AG04450 (cell line): ENCODE results near the gene CACNA1C. TPM values are rescaled to one million over a fixed set of nuclear protein-coding genes. Genes with fewer than 3 reads are reported as not detected.
"Not testable (repeated sequence)": the region's sequence is repeated elsewhere in the genome, so short reads cannot be mapped to it uniquely, and the experiment has no call there.

Source experiments
- CTCF ChIA-PET: fragments of 300-600, 350-600 bp; formaldehyde crosslinking; extraction: SDS; loops from one replicate; lab custom pipeline; 2022; ENCODE audit warnings: antibody characterized with exemption, inconsistent platforms; lab: Charles Lee
- POLR2A ChIA-PET: fragments of 350-600 bp; formaldehyde crosslinking; extraction: SDS; loops from one replicate; lab custom pipeline; 2021; ENCODE audit warnings: antibody characterized with exemption, inconsistent platforms; lab: Yijun Ruan, JAX
- DNase-seq: peaks from one replicate; pipeline ENCODE4 v3.0.0-alpha.2; 2011; ENCODE audit warnings: low read depth, low spot score
- H3K27ac ChIP-seq: one replicate; pipeline ENCODE4 v1.5.1; 2012; ENCODE audit warnings: low read depth, low read length, control low read depth
- H3K27me3 ChIP-seq: one replicate; pipeline ENCODE4 v1.6.0; 2012; ENCODE audit warnings: low read length; ENCODE audit not compliant: control insufficient read depth, insufficient read depth
- H3K4me3 ChIP-seq: 2 replicates; pipeline ENCODE4 v1.5.1; 2011; ENCODE audit warnings: mild to moderate bottlenecking, low read depth, low read length, control low read depth
- H3K9me3 ChIP-seq: 2 replicates; pipeline ENCODE4 v1.5.1; 2012; ENCODE audit warnings: low read length; ENCODE audit not compliant: control insufficient read depth, insufficient read depth
- CTCF ChIP-seq: IDR thresholded peaks from 2 replicates; pipeline ENCODE4 v1.5.1; 2011; ENCODE audit warnings: low read depth, low read length, control low read depth, inconsistent platforms
- polyA plus RNA-seq: library from polyadenylated mRNA; depleted of rRNA; stranded (reverse); fragments of >200 nt; gene quantifications from 2 replicates; pipeline ENCODE4 v1.2.3, GENCODE V29; 2011; rRNA removed

Gene CACNA1C
- polyA plus RNA-seq, 1 experiment = 5.9 TPM

DNA sequence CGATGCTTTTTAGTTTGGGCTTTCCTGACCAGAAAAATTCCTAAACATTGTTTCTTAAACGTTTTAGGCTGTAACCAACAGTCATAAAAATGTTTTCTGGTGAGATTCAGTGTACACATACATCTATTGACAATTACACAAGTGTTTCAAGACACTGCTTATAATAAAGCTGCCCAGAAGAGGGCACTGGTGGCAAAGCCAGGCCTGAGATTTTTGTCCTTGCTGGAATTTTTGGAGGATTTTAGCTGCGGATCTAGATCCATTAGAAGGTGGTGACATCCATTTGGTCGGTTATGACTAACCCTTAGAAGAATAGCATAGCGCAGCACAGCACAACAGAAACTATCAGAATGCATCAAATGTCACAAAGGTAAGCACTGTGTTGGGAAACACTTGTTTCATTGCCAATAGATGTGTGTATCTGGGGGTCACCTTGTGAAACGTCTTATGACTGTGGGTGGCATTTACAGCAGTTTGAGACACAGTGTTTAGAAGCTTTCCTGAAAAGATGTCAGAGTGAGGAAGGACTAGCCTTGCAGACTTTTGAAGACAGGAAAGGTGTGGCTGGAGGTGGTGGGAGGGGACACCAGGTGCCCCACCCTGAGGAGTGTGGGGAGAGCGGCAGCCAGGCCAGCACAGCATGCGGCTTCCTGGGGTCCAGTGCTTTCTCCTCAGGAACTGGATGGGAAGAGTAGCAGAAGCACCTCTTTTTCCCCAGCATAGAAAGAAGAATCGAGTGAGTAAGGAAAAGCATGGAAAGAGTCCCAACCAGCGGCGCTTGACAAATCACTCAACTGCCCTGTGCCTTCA, 687.2 kb downstream of the CACNA1C start:
- Histone ChIP-seq H3K27ac (no peak overlapping the region), H3K9me3 (no peaks in the 10 kb centered on the region; the same call in 1 of the 2 replicates), H3K4me3 (no peak overlapping the region), H3K27me3 (peaks cover 31% of the 10 kb centered on the region)
- ChIA-PET POLR2A (no interaction called here), CTCF (interaction anchor here (0.6 to 1.5 kb wide), 9 partner anchors 12 to 302 kb away, joined by 3 to 12 read pairs (median 4); partner anchors contain the start of gene ITFG2)
- DNase-seq = peak; percentile 1
- TF ChIP-seq CTCF = peak; percentile 62

- CTCF ChIA-PET, POLR2A ChIA-PET: not testable (repeated sequence)
Measured at GRCh38 chr12:2742037-2742436, 689.2 kb downstream of the CACNA1C start.

DNA sequence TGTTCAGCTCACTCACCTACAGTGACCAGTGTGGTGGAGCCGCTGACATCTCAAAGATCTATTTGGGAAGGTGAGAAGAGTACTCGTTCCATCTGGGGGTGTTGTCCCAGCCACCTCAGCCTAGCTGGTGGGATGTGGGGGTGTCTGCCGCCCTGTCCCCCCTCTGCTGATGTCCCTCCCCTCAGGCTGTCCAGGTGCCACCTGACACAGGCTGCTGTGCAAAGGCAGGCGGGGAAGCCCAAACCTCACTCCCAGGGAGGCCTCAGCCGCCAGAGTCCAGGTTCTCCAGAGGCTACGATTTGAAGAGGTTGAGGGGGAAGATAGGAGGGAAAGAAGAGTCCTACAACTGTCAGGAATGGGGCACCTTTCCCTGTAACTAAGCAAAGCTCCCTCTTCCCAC, 690.7 kb downstream of the CACNA1C start:
- no peak for TF ChIP-seq CTCF
- H3K4me3 ChIP-seq = no peak overlapping the region
- POLR2A ChIA-PET = no interaction called here
- H3K27ac ChIP-seq = no peak overlapping the region
- peaks cover 9% of the 10 kb centered on the region for H3K27me3 ChIP-seq
- CTCF ChIA-PET = no interaction called here
- no peaks in the 10 kb centered on the region for H3K9me3 ChIP-seq
- no peak for DNase-seq

More at GRCh38 chr12:2742037-2742436, 689.2 kb downstream of the CACNA1C start:
- H3K27me3 ChIP-seq = peaks cover 12% of the 10 kb centered on the region
- not testable (repeated sequence) for H3K9me3 ChIP-seq, H3K4me3 ChIP-seq, H3K27ac ChIP-seq, DNase-seq

DNA sequence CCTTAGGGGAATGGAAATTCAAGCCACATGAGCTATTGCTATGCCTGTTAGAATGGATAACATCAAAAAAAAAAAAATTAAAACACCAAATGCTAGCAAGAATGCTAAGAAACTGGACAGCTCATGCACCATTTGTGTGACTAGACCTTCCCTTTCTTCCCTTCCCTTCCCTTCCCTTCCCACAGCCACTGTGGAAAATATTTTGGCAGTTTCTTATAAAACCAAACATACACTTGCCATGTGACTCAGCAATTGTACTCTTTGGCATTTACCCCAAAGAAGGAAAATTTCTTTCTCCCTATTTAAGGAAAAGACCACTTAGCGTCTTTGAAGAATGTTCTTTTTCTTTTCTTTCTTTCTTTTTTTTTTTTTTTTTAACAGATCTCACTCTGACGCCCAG, 692.9 kb downstream of the CACNA1C start:
- no peak overlapping the region for H3K27ac ChIP-seq
- H3K4me3 ChIP-seq = no peak overlapping the region
- no peaks in the 10 kb centered on the region for H3K9me3 ChIP-seq
- ChIA-PET CTCF (interaction anchor here (0.7 to 1.1 kb wide), 2 partner anchors 39 to 313 kb away, joined by 5 to 7 read pairs; no protein-coding TSS in a partner anchor), POLR2A (no interaction called here)
- peaks cover 5% of the 10 kb centered on the region for H3K27me3 ChIP-seq
- TF ChIP-seq CTCF = no peak
- DNase-seq = no peak

Other genes starting within 250 kb of the CACNA1C start
- not detected in 2 replicates for gene LRTM2, start 232.4 kb upstream of the CACNA1C start, polyA plus RNA-seq
- 0.22 and 0.36 TPM in 2 replicates for gene CACNA2D4, start 134.3 kb upstream of the CACNA1C start, polyA plus RNA-seq
- gene DCP1B, start 48.5 kb upstream of the CACNA1C start, polyA plus RNA-seq = 29.1 and 32.9 TPM in 2 replicates